PFSK-1 (cell line): ENCODE data around the gene THSD8.

Experiments used
- FOXP2 ChIP-seq: optimal IDR thresholded peaks from 2 replicates; pipeline ENCODE3; 2011; ENCODE audit warnings: borderline replicate concordance, control low read depth, inconsistent platforms; ENCODE audit not compliant: insufficient read depth; ENCODE audit errors: extremely low read length, extremely low read depth
- POLR2AphosphoS5 ChIP-seq: IDR thresholded peaks from 2 replicates; pipeline ENCODE4 v1.6.1; 2012; ENCODE audit warnings: low read depth, mild to moderate bottlenecking, control low read depth, low read length, moderate library complexity
- SIN3A ChIP-seq: IDR thresholded peaks from 2 replicates; pipeline ENCODE4 v1.6.1; 2012; ENCODE audit warnings: mild to moderate bottlenecking, low read length, moderate library complexity, borderline replicate concordance; ENCODE audit not compliant: insufficient read depth
- TAF1 ChIP-seq: IDR thresholded peaks from 2 replicates; pipeline ENCODE4 v1.6.1; 2012; ENCODE audit warnings: low read length, control low read depth, borderline replicate concordance; ENCODE audit not compliant: insufficient read depth
- TF ChIP-seq, protein P1 (sequence below), 2 experiments: IDR thresholded peaks; 2 replicates each; pipeline versions ENCODE4 v1.6.1 to v1.8.0; 2011 to 2012; ENCODE audit warnings: low read depth in 2 of 2, low read length in 2 of 2, control low read depth in 1 of 2, inconsistent platforms in 1 of 2, mild to moderate bottlenecking in 1 of 2, moderate library complexity in 1 of 2; ENCODE audit not compliant: insufficient read depth in 1 of 2

The THSD8 gene

DNA sequence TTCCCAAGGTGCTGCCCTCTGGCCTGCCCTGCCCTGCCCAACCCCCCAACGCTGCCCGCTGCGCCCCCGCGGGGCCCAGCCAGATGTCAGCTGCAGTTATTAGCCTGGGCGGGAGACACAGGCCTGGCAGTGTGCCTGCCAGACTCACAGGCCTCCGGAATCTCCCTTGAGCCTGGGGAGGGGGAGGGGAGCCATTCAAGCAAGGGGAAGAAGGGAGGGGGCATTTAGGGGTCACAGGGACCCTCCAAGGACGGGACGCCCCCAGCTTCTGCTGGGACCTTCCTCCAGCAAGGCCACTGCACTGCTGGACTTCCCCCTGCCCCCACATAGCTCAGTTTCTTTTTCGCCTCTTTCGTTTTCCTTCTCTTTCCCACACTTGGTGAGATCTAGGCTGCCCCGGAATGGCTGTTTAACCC lies 13.2 kb upstream of the THSD8 start:
- TF ChIP-seq POLR2AphosphoS5 (no peak), TAF1 (no peak), SIN3A (no peak; the same call in 1 of the 2 replicates), FOXP2 (no peak)
- TF ChIP-seq, protein P1, sequence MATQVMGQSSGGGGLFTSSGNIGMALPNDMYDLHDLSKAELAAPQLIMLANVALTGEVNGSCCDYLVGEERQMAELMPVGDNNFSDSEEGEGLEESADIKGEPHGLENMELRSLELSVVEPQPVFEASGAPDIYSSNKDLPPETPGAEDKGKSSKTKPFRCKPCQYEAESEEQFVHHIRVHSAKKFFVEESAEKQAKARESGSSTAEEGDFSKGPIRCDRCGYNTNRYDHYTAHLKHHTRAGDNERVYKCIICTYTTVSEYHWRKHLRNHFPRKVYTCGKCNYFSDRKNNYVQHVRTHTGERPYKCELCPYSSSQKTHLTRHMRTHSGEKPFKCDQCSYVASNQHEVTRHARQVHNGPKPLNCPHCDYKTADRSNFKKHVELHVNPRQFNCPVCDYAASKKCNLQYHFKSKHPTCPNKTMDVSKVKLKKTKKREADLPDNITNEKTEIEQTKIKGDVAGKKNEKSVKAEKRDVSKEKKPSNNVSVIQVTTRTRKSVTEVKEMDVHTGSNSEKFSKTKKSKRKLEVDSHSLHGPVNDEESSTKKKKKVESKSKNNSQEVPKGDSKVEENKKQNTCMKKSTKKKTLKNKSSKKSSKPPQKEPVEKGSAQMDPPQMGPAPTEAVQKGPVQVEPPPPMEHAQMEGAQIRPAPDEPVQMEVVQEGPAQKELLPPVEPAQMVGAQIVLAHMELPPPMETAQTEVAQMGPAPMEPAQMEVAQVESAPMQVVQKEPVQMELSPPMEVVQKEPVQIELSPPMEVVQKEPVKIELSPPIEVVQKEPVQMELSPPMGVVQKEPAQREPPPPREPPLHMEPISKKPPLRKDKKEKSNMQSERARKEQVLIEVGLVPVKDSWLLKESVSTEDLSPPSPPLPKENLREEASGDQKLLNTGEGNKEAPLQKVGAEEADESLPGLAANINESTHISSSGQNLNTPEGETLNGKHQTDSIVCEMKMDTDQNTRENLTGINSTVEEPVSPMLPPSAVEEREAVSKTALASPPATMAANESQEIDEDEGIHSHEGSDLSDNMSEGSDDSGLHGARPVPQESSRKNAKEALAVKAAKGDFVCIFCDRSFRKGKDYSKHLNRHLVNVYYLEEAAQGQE (IDR thresholded peaks at IDR 0.05; ENCODE audit: insufficient read depth in 1 of 2, low read depth in 2 of 2, low read length in 2 of 2) = no peak

DNA sequence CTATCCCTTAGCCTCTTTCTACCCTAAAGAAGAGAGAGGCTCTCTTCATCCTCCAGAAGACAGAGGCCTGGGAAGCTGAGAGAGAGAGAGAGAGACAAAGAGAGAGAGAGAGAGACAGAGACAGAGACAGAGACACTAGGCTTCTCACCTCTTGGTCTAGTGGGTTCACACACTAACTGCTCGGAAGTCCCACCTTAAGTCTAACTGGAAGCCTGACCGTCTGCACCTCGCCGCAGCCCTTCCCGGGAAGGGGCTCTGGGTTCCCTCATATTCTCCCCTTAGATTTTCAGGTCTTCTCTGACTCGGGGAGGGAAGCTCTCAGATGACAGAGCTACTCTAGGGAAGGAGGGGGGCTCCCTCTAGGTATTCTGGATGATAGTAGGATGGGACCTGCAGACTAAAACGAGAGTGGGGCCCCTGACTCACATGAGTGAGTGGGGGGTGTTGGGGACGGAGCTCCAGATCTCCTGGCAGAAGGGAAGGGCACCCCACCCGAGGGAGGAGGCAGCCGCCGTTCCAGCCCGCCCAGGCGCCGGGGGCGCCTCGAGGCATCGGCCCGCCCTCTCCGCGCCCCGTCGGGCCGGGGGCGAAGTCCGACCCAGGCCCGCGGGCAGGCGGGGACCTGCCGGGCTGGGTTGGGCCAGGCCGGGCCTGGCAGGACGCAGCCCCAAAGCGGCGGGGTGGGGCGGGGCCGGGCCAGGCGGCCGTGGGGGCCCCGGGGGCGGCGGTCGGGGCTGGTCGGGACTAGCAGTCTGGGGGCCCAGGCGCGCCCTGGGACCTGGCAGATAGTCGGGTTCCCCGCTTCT lies 12.6 kb upstream of the THSD8 start:
- TF ChIP-seq TAF1 (no peak), POLR2AphosphoS5 (no peak), FOXP2 (no peak), SIN3A (no peak)
- TF ChIP-seq, protein P1 (IDR thresholded peaks at IDR 0.05; ENCODE audit: insufficient read depth in 1 of 2, low read depth in 2 of 2, low read length in 2 of 2) = no peak

DNA sequence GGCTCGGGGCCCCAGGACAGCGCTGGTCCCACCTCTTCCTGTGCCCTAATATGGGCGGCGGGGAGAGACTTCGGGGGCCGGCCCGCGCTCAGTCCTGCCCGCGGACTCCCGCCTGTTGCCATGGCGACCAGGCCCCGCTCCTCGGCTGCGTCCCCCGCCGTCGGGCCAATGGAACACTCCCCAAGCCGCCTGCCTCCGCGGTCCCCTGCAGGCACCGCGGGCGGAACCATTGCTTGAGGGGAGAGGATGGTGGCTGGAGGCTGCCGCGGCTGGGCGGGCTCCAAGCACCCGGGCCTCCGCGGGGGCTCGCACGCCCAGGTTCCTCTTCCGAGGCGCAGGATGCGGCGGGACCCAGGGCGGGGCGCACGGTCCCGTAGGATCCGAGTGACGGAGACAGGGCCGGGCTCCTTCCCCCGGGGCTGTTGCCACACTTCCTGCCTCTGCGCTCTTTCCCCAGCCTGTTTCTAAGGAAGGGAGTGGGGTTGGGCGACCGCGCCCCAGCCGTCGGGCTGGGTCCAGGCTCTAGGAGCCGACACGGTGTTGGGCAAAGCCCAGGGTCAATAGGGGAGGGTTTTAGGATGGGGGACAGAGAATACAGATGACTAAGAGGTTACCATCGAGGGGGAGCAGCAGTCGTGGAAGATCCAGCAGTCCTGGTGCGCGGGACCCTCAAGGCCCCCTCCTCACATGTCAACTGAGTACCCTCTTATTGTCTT lies 11.8 kb upstream of the THSD8 start:
- TF ChIP-seq TAF1 = no peak

DNA sequence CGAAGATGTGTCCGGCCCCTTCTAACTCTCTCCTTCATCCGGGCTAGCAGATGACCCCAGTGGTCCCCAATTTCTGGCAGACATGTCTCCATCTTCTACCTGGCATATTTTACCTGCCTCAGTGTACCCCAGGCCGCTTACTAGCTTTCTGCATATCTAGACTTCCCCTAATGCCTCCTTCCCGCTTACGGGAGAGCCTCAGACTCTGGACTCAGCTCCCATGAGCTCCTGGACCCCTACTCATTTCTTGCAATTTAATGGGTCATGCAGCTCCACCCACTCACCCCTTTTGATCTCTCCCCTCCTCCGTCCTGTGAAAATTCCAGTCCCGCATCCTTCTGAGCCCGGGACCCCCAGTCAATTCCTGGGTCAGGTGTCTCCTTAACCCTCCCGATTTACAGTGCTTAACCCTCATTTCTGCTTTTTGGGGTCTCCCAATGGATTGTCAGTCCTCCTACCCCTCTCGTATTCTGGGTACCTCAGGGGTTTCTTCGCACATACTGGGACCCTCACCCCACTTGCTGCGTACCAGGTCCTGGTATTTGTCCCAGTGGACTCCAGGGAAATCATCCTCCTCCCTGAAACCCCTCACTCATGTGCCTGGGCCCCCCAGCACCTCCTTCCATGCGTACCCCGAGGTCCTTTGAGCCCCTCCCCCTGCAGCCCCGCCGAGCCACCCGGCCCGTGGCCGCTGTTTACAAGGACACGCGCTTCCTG lies 11.1 kb upstream of the THSD8 start:
- TF ChIP-seq TAF1 (no peak), FOXP2 (no peak)

DNA sequence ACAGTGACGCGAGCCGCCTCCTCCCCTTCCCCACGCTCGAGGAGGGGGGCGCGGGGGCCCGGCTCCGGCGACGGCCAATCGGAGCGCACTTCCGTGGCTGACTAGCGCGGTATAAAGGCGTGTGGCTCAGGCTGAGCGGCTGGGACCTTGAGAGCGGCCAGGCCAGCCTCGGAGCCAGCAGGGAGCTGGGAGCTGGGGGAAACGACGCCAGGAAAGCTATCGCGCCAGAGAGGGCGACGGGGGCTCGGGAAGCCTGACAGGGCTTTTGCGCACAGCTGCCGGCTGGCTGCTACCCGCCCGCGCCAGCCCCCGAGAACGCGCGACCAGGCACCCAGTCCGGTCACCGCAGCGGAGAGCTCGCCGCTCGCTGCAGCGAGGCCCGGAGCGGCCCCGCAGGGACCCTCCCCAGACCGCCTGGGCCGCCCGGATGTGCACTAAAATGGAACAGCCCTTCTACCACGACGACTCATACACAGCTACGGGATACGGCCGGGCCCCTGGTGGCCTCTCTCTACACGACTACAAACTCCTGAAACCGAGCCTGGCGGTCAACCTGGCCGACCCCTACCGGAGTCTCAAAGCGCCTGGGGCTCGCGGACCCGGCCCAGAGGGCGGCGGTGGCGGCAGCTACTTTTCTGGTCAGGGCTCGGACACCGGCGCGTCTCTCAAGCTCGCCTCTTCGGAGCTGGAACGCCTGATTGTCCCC lies 10.4 kb upstream of the THSD8 start, which contains the start of gene JUNB:
TSS of gene JUNB (plus strand) at position 142 of the 706 bp plus-strand sequence. CDS start at position 428, 286 bp downstream.
- TF ChIP-seq POLR2AphosphoS5 = peak; percentile 100
- TF ChIP-seq TAF1 = peak; percentile 98
- peak; percentile 98 for TF ChIP-seq SIN3A
- TF ChIP-seq, protein P1 (IDR thresholded peaks at IDR 0.05; ENCODE audit: insufficient read depth in 1 of 2, low read depth in 2 of 2, low read length in 2 of 2) = peak; percentile 63 to 70; a peak in 2 of 4 replicates
- TF ChIP-seq FOXP2 = no peak
